Neural cell (in vitro differentiated cells): ENCODE results near the gene NLGN4Y.

Experiments
- CTCF ChIP-seq: fragments of 450-650 bp; IDR thresholded peaks from 2 replicates; pipeline ENCODE4 v1.5.1; 2014; ENCODE audit warnings: antibody characterized with exemption, mild to moderate bottlenecking, moderate library complexity; ENCODE audit not compliant: poor library complexity, severe bottlenecking
- EP300 ChIP-seq: fragments of 450-650 bp; conservative IDR thresholded peaks from 2 replicates; pipeline ENCODE4 v1.6.1; 2014; ENCODE audit warnings: antibody characterized with exemption, mild to moderate bottlenecking, moderate library complexity; ENCODE audit not compliant: poor library complexity, severe bottlenecking
- EZH2 ChIP-seq: fragments of 200-600, 300-800 bp; shearing (Covaris generic), sonication (generic); IDR thresholded peaks from 2 replicates; pipeline ENCODE4 v1.6.1; 2014; ENCODE audit warnings: antibody characterized with exemption, low read length, borderline replicate concordance, mild to moderate bottlenecking; ENCODE audit not compliant: insufficient read depth, poor library complexity, severe bottlenecking
- POLR2AphosphoS5 ChIP-seq: IDR thresholded peaks from 2 replicates; pipeline ENCODE4 v1.6.1; 2012

GRCh38 chrY:14828531-14828930 is 304.2 kb downstream of the NLGN4Y start:
- TF ChIP-seq EP300 (no peak), EZH2 (no peak), POLR2AphosphoS5 (no peak), CTCF (no peak)
